NCI-H1930 (cell line): ENCODE results near the gene MALRD1.

ENCODE experiments used
- DNase-seq, 2 experiments: peaks; one replicate each; lab custom pipeline; 2025; lab: John Stamatoyannopoulos, UW

Gene MALRD1

GRCh38 chr10:19231034-19231433 is 182.4 kb downstream of the MALRD1 start:
- DNase-seq: no peak

- DNase-seq: no peak
Measured at GRCh38 chr10:19245889-19246752, 197.5 kb downstream of the MALRD1 start.

GRCh38 chr10:19247843-19248242 is 199.2 kb downstream of the MALRD1 start:
- DNase-seq: no peak

DNA sequence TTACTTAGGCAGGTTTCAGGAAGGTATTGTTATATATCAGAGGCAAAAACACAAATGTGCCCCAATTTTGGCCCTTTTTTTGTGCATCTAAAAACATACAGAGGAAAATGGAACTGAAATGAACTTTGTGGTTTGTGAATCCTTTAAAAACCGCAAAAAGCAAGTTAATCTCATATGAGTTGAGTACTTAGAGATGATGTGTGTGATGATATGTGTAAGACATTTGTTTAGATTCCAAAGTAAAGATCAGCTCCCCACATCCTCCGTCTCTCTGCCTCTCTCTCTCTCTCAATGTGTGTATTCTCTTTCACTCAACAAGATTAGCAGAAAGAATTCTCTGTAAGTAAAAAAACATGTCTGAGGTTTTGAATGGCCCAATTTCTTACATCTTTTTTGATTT is 201.9 kb downstream of the MALRD1 start:
- DNase-seq: no peak

DNA sequence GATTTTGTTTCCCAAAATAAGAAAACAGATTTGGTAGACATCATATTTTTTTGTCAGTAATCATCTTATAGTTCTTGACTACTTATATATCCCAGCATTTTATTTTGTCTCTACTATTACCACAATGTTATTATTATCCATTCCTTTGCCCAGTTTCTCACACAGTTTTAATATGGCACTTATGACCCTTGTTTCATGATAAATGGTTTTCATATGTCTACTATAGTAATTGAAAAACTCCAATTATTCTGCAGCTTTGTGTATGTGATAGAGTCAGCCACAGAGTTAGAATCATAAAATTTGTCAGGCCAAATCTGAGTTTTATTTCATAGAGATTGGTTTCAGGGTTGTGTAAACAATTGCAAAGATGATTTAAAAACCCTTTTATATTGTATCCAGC is 203.9 kb downstream of the MALRD1 start:
- no peak for DNase-seq

- no peak for DNase-seq
Measured at GRCh38 chr10:19256331-19256730, 207.7 kb downstream of the MALRD1 start.

DNA sequence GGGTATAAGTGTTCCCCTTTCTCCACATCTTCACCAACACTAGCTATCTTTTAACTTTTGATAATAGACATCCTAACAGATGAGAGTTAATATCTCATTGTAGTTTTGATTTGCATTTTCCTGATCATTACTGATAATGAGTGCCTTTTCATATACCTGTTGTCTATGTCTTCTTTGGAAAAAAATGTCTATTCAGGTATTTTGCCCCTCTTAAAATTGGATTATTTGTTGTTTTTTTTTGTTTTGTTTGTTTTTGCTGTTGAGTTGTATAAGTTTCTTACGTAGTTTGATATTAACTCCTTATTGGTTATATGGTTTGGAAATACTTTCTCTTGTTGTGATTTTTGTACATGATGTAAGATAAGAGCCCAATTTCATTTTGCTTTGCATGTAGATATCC is 214.7 kb downstream of the MALRD1 start:
- DNase-seq: no peak

- DNase-seq: no peak
Measured at GRCh38 chr10:19283285-19283684, 234.7 kb downstream of the MALRD1 start.

GRCh38 chr10:19283786-19284185 is 235.2 kb downstream of the MALRD1 start:
- DNase-seq: no peak

- no peak for DNase-seq
Measured at GRCh38 chr10:19290770-19291169, 242.2 kb downstream of the MALRD1 start.

- DNase-seq: no peak
Measured at GRCh38 chr10:19294233-19294632, 245.6 kb downstream of the MALRD1 start.

GRCh38 chr10:19299645-19300044 is 251.0 kb downstream of the MALRD1 start:
- DNase-seq: no peak

- no peak for DNase-seq
Measured at GRCh38 chr10:19302117-19302516, 253.5 kb downstream of the MALRD1 start.

- DNase-seq: no peak
Measured at GRCh38 chr10:19310066-19310465, 261.5 kb downstream of the MALRD1 start.

- DNase-seq: no peak
Measured at GRCh38 chr10:19316204-19316870, 267.7 kb downstream of the MALRD1 start.

- DNase-seq: no peak
Measured at GRCh38 chr10:19317952-19318351, 269.4 kb downstream of the MALRD1 start.

DNA sequence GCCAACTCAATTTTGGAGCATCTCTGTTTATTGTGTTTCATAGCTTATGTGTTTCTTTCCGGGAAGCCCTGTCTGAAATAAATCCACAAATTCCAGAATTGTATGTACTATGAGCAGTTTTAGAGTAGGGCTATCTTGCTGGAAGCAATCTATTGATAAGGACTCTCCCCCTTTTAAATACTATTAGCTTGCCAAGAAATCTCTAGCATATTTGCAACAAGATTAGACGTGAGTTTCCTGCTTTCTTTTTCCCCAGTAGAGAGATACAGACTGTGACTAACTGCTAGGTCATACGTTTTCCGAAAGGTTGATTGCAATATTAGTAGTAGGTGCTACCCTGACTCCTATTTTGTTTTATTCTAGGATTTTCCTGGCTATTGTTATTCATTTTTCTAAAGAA is 277.0 kb downstream of the MALRD1 start:
- DNase-seq: no peak

DNA sequence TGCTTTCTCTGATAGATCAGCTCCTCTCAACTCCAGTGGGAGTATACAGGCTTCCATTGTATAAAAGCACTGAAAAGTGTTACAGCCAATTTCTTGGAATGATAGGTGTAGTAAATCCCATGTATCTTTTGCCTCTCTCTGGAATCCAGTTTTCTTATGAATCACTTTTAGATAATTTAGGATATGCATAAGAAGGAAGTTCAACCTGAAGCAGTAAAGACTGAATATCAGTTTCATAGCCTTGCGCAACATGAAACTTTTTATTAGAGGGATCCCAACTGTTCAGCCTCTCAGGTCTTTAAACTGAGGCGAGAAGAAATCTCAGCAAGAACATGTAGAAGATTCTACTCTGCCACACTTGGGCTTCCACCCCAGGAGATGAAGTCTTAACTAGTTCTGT is 280.0 kb downstream of the MALRD1 start:
- DNase-seq: no peak

GRCh38 chr10:19329475-19329874 is 280.9 kb downstream of the MALRD1 start:
- no peak for DNase-seq

- DNase-seq: no peak
Measured at GRCh38 chr10:19332304-19332703, 283.7 kb downstream of the MALRD1 start.

GRCh38 chr10:19333631-19334030 is 285.0 kb downstream of the MALRD1 start:
- DNase-seq: no peak

GRCh38 chr10:19347621-19348020 is 299.0 kb downstream of the MALRD1 start:
- DNase-seq: no peak

DNA sequence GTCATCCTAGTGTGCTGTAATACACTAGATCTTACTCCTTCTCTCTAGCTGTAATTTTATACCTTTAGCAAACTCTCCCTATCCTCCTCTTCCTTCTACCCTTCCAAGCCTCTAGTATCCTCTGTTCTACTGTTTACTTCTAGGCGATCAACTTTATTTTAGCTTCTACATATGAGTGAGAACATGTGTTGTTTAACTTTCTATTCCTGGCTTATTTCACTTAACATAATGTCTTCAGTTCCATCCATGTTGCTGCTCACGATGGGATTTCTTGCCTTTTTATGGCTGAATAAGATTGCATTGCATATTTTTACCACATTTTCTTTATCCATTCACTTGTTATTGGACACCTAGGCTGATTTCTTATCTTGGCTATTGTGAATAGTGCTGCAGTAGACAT is 318.6 kb downstream of the MALRD1 start:
- DNase-seq: no peak

- DNase-seq: no peak
Measured at GRCh38 chr10:19373988-19374387, 325.4 kb downstream of the MALRD1 start.
